H9 (cell line): ENCODE data around the gene RNF167. TPM values are rescaled to one million over a fixed set of nuclear protein-coding genes. Genes with fewer than 3 reads are reported as not detected.

Experiments
- DNase-seq: peaks from one replicate; pipeline ENCODE4 v3.0.0-alpha.2; 2017
- H2AFZ ChIP-seq: one replicate; pipeline ENCODE4 v1.6.1; 2013; ENCODE audit warnings: mild to moderate bottlenecking, low read length, control low read depth, moderate library complexity
- H2AK5ac ChIP-seq: 2 replicates; pipeline ENCODE4 v1.6.1; 2013; ENCODE audit warnings: low read length, control low read depth, mixed read lengths; ENCODE audit not compliant: insufficient read length
- H2BK120ac ChIP-seq: one replicate; pipeline ENCODE4 v1.6.1; 2013; ENCODE audit warnings: low read depth, mild to moderate bottlenecking, low read length, control low read depth, inconsistent platforms; ENCODE audit not compliant: poor library complexity, severe bottlenecking
- H2BK12ac ChIP-seq: 2 replicates; pipeline ENCODE4 v1.6.1; 2013; ENCODE audit warnings: low read length, control low read depth, mixed read lengths, low read depth; ENCODE audit not compliant: insufficient read length
- H2BK15ac ChIP-seq: 2 replicates; pipeline ENCODE4 v1.6.1; 2013; ENCODE audit warnings: low read depth, low read length, control low read depth
- H2BK20ac ChIP-seq: one replicate; pipeline ENCODE4 v1.6.1; 2013; ENCODE audit warnings: low read depth, mild to moderate bottlenecking, low read length, control low read depth, inconsistent platforms; ENCODE audit not compliant: poor library complexity, severe bottlenecking
- H2BK5ac ChIP-seq: 2 replicates; pipeline ENCODE4 v1.6.1; 2013; ENCODE audit warnings: low read length, control low read depth, mixed read lengths; ENCODE audit not compliant: insufficient read length
- H3K14ac ChIP-seq: 2 replicates; pipeline ENCODE4 v1.6.1; 2013; ENCODE audit warnings: low read length, control low read depth; ENCODE audit not compliant: insufficient read depth
- H3K18ac ChIP-seq: 2 replicates; pipeline ENCODE4 v1.6.1; 2013; ENCODE audit warnings: low read depth, mild to moderate bottlenecking, mixed read lengths, low read length, control low read depth; ENCODE audit not compliant: insufficient read length
- H3K23ac ChIP-seq: 2 replicates; pipeline ENCODE4 v1.6.1; 2013; ENCODE audit warnings: low read length, control low read depth, mixed read lengths, low read depth; ENCODE audit not compliant: insufficient read length
- H3K23me2 ChIP-seq: 2 replicates; pipeline ENCODE4 v1.6.1; 2013; ENCODE audit warnings: low read depth, mild to moderate bottlenecking, mixed read lengths, low read length, control low read depth; ENCODE audit not compliant: insufficient read length, poor library complexity, severe bottlenecking
- H3K27ac ChIP-seq: 2 replicates; pipeline ENCODE4 v1.5.1; 2013; ENCODE audit warnings: low read length, control low read depth, mixed read lengths, low read depth; ENCODE audit not compliant: insufficient read length
- H3K27me3 ChIP-seq: 2 replicates; pipeline ENCODE4 v1.6.1; 2013; ENCODE audit warnings: low read length, control low read depth, inconsistent platforms; ENCODE audit not compliant: insufficient read depth
- H3K4ac ChIP-seq: 2 replicates; pipeline ENCODE4 v1.6.1; 2013; ENCODE audit warnings: low read depth, mild to moderate bottlenecking, control low read depth, inconsistent platforms, low read length, moderate library complexity
- H3K4me1 ChIP-seq: 2 replicates; pipeline ENCODE4 v1.6.1; 2013; ENCODE audit warnings: low read length, control low read depth, inconsistent platforms; ENCODE audit not compliant: insufficient read depth
- H3K4me2 ChIP-seq: 2 replicates; pipeline ENCODE4 v1.6.1; 2013; ENCODE audit warnings: low read length, control low read depth, mixed read lengths; ENCODE audit not compliant: insufficient read length, insufficient read depth
- H3K56ac ChIP-seq: 2 replicates; pipeline ENCODE4 v1.6.1; 2013; ENCODE audit warnings: low read depth, mild to moderate bottlenecking, mixed read lengths, low read length, control low read depth; ENCODE audit not compliant: insufficient read length
- H3K79me1 ChIP-seq: 2 replicates; pipeline ENCODE4 v1.6.1; 2013; ENCODE audit warnings: low read depth, mild to moderate bottlenecking, moderate library complexity, low read length, control low read depth, inconsistent platforms; ENCODE audit not compliant: insufficient read depth, poor library complexity, severe bottlenecking
- H3K79me2 ChIP-seq: 2 replicates; pipeline ENCODE4 v1.6.1; 2013; ENCODE audit warnings: low read length, control low read depth, inconsistent platforms; ENCODE audit not compliant: insufficient read depth
- H3K9ac ChIP-seq: 2 replicates; pipeline ENCODE4 v1.6.1; 2013; ENCODE audit warnings: low read length, control low read depth, mixed read lengths; ENCODE audit not compliant: insufficient read length; ENCODE audit errors: extremely low read depth
- H3K9me3 ChIP-seq: one replicate; pipeline ENCODE4 v1.6.1; 2013; ENCODE audit warnings: low read depth, low read length, inconsistent platforms; ENCODE audit not compliant: control insufficient read depth
- H3T11ph ChIP-seq: one replicate; pipeline ENCODE4 v1.6.1; 2013; ENCODE audit warnings: mild to moderate bottlenecking, low read length, control low read depth, inconsistent platforms
- H4K20me1 ChIP-seq: one replicate; pipeline ENCODE4 v1.6.1; 2013; ENCODE audit not compliant: control insufficient read depth, insufficient read length, insufficient read depth
- H4K5ac ChIP-seq: 2 replicates; pipeline ENCODE4 v1.6.1; 2013; ENCODE audit warnings: low read depth, mild to moderate bottlenecking, mixed read lengths, low read length, control low read depth; ENCODE audit not compliant: insufficient read length
- H4K8ac ChIP-seq: replicated peaks from 2 replicates; pipeline ENCODE4 v1.6.1; 2013; ENCODE audit warnings: low read length, control low read depth, mixed read lengths, low read depth; ENCODE audit not compliant: insufficient read length
- H4K91ac ChIP-seq: 2 replicates; pipeline ENCODE4 v1.6.1; 2013; ENCODE audit warnings: low read depth, mild to moderate bottlenecking, moderate library complexity, mixed read lengths, low read length, control low read depth; ENCODE audit not compliant: insufficient read length
- H3K27ac Mint-ChIP-seq, 3 experiments: 2 replicates in 2 of 3; 3 replicates in 1 of 3; pipeline ENCODE4 v1.8.0; 2020 to 2021; ENCODE audit warnings: mixed read lengths in 3 of 3, mild to moderate bottlenecking in 1 of 3, moderate library complexity in 1 of 3
- H3K27me3 Mint-ChIP-seq: 2 replicates; pipeline ENCODE4 v1.8.0; 2021; ENCODE audit warnings: low read depth, mild to moderate bottlenecking, moderate library complexity, mixed read lengths
- H3K36me3 Mint-ChIP-seq, 3 experiments: 2 replicates in 2 of 3; 3 replicates in 1 of 3; pipeline ENCODE4 v1.8.0; 2020 to 2021; ENCODE audit warnings: low read depth in 3 of 3, mixed read lengths in 3 of 3; ENCODE audit not compliant: insufficient read depth in 1 of 3
- H3K4me1 Mint-ChIP-seq, 2 experiments: 2 replicates each; pipeline ENCODE4 v1.8.0; 2020; ENCODE audit warnings: mixed read lengths in 2 of 2
- H3K4me3 Mint-ChIP-seq, 2 experiments: 2 replicates in 1 of 2; 3 replicates in 1 of 2; pipeline ENCODE4 v1.8.0; 2020 to 2021; ENCODE audit warnings: mild to moderate bottlenecking in 2 of 2, mixed read lengths in 2 of 2, moderate library complexity in 1 of 2
- H3K9me3 Mint-ChIP-seq, 2 experiments: 2 replicates in 1 of 2; 3 replicates in 1 of 2; pipeline ENCODE4 v1.8.0; 2020; ENCODE audit warnings: mild to moderate bottlenecking in 2 of 2, mixed read lengths in 2 of 2, moderate library complexity in 1 of 2
- WGBS: extraction: QIAGEN DNeasy Blood & Tissue Kit; methylation state at CpG from one replicate; pipeline ENCODE4 v1.1.7; 2013; ENCODE audit warnings: missing lambda C conversion rate, low lambda C conversion rate, mixed read lengths; ENCODE audit not compliant: insufficient read length; ENCODE audit errors: extremely low coverage; 5-methylcytosine and 5-hydroxymethylcytosine counted together
- total RNA-seq: library from RNA; stranded (reverse); gene quantifications from 2 replicates; pipeline ENCODE4 v1.2.1, GENCODE V29; 2021
- TF ChIP-seq, protein P1 (sequence below): fragments of 200-600 bp; sonication (generic); conservative IDR thresholded peaks from 3 replicates; pipeline ENCODE4 v1.8.0; 2021; ENCODE audit warnings: antibody characterized with exemption, mild to moderate bottlenecking

The RNF167 gene
- total RNA-seq, 1 experiment from 2014 or later = 134 TPM

DNA sequence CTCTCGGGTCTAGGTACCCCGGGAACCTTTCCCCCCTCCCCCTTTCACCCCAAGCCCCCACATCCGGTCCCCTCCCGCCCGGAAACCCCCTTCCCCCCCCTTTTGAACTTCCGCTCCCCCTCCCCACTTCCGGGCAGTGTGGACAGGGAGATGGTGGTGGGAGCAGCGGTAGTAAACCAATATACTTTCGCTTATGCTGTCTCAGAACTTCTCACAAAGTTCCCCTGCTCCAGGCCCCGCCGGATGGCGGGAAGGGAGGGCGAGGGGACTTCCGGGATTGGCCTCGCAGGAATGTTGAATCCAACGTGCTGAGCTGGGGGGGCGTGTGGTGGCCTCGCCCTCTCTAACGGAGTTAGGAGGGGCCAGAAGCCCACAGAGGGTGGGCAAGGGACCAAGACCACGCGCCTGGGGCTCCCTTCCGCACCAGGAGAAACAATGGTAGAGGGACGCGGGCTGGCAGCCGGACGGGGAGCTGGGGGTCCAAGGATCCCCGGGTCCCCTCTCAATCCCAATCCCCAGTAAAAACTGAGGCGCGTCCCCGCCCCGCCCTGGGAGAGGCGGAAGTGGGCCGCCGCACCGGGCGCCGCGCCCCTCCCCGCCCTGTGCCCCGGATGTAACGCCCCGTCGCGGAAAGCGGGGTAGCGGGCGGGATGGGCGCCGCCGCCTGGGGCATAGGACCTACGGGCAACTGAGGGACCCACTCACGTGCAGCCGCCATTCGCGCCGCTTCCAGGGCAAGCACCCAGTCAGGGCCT, 7.5 kb downstream of the RNF167 start:
- TF ChIP-seq, protein P1, sequence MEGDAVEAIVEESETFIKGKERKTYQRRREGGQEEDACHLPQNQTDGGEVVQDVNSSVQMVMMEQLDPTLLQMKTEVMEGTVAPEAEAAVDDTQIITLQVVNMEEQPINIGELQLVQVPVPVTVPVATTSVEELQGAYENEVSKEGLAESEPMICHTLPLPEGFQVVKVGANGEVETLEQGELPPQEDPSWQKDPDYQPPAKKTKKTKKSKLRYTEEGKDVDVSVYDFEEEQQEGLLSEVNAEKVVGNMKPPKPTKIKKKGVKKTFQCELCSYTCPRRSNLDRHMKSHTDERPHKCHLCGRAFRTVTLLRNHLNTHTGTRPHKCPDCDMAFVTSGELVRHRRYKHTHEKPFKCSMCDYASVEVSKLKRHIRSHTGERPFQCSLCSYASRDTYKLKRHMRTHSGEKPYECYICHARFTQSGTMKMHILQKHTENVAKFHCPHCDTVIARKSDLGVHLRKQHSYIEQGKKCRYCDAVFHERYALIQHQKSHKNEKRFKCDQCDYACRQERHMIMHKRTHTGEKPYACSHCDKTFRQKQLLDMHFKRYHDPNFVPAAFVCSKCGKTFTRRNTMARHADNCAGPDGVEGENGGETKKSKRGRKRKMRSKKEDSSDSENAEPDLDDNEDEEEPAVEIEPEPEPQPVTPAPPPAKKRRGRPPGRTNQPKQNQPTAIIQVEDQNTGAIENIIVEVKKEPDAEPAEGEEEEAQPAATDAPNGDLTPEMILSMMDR = no peak
- Histone ChIP-seq H3K79me1 (peaks cover 4% of the 10 kb centered on the region), H3K9ac (peak overlapping the region; percentile 94), H4K8ac (no peak overlapping the region), H3K4me2 (peak overlapping the region; percentile 72), H3K9me3 (no peaks in the 10 kb centered on the region), H4K91ac (no peak overlapping the region), H2BK12ac (no peak overlapping the region), H2BK20ac (no peak overlapping the region), H2BK5ac (no peak overlapping the region), H3K4ac (no peak overlapping the region), H2AFZ (no peak overlapping the region), H3T11ph (no peak overlapping the region), H3K27ac (peak overlapping the region; percentile 32), H3K18ac (peak overlapping the region; percentile 85), H2BK15ac (no peak overlapping the region), H3K56ac (no peak overlapping the region), H2AK5ac (no peak overlapping the region), H3K27me3 (no peaks in the 10 kb centered on the region), H4K5ac (no peak overlapping the region), H3K14ac (peak overlapping the region; percentile 96), H3K23ac (no peak overlapping the region), H3K79me2 (peaks cover 13% of the 10 kb centered on the region; the same call in 1 of the 2 replicates), H2BK120ac (no peak overlapping the region), H4K20me1 (no peaks in the 10 kb centered on the region), H3K4me1 (peaks cover 4% of the 10 kb centered on the region; the same call in 1 of the 2 replicates), H3K23me2 (peaks cover 23% of the 10 kb centered on the region)
- Mint-ChIP-seq H3K36me3 (peaks cover 27 to 49% (median 40%) of the 10 kb centered on the region in 3 experiments), H3K27ac (peak overlapping the region; percentile 94 to 96 (median 96); a peak in 6 of 7 replicates), H3K27me3 (peaks cover 5% of the 10 kb centered on the region), H3K4me1 (peaks cover 37 to 38% of the 10 kb centered on the region in 2 experiments), H3K9me3 (peaks cover 0 to 2% of the 10 kb centered on the region in 2 experiments; a peak in 2 of 5 replicates), H3K4me3 (peak overlapping the region; percentile 95 to 100)
- no CpG with 5 or more reads among the region's 56 CpGs for WGBS
- peak; percentile 72 for DNase-seq
